ENCODE measurements around the gene ARL4C.

ARL4C gene

GRCh38 chr2:234488486-234488885, 8.4 kb downstream of the ARL4C start:
- Histone ChIP-seq H3K4me1 (ENCODE audit: control insufficient read depth, insufficient read depth, low read length) (peaks cover 14% of the 10 kb centered on the region), H3K4me3 (ENCODE audit: low read depth, low read length) (no peak overlapping the region), H3K9ac (ENCODE audit: low read depth, low read length) (no peak overlapping the region), H3K9me3 (ENCODE audit: control insufficient read depth, insufficient read depth, low read length) (no peaks in the 10 kb centered on the region), H3K36me3 (ENCODE audit: control insufficient read depth, insufficient read depth, low read length) (no peaks in the 10 kb centered on the region), H3K27me3 (ENCODE audit: control insufficient read depth, insufficient read depth, low read length) (no peaks in the 10 kb centered on the region), H3K27ac (ENCODE audit: low read depth, low read length) (no peak overlapping the region)

GRCh38 chr2:234487356-234487755, 9.5 kb downstream of the ARL4C start:
- Histone ChIP-seq H3K36me3 (ENCODE audit: control insufficient read depth, insufficient read depth, low read length) (no peaks in the 10 kb centered on the region), H3K9ac (ENCODE audit: low read depth, low read length) (no peak overlapping the region), H3K27me3 (ENCODE audit: control insufficient read depth, insufficient read depth, low read length) (no peaks in the 10 kb centered on the region), H3K4me3 (ENCODE audit: low read depth, low read length) (no peak overlapping the region), H3K4me1 (ENCODE audit: control insufficient read depth, insufficient read depth, low read length) (0 out of 2 replicates have a peak, but pooled peaks cover 3% of the 10 kb centered on the region), H3K9me3 (ENCODE audit: control insufficient read depth, insufficient read depth, low read length) (no peaks in the 10 kb centered on the region), H3K27ac (ENCODE audit: low read depth, low read length) (no peak overlapping the region)

- Histone ChIP-seq H3K4me1 (ENCODE audit: control insufficient read depth, insufficient read depth, low read length) (no peaks in the 10 kb centered on the region), H3K27me3 (ENCODE audit: control insufficient read depth, insufficient read depth, low read length) (no peaks in the 10 kb centered on the region), H3K36me3 (ENCODE audit: control insufficient read depth, insufficient read depth, low read length) (no peaks in the 10 kb centered on the region), H3K9me3 (ENCODE audit: control insufficient read depth, insufficient read depth, low read length) (no peaks in the 10 kb centered on the region), H3K27ac (ENCODE audit: low read depth, low read length) (no peak overlapping the region), H3K4me3 (ENCODE audit: low read depth, low read length) (no peak overlapping the region), H3K9ac (ENCODE audit: low read depth, low read length) (no peak overlapping the region)
Measured at GRCh38 chr2:234483568-234484251, 13.2 kb downstream of the ARL4C start.

- H3K9me3 ChIP-seq (ENCODE audit: control insufficient read depth, insufficient read depth, low read length), result no peaks in the 10 kb centered on the region
- no peak overlapping the region for H3K27ac ChIP-seq (ENCODE audit: low read depth, low read length)
- H3K4me1 ChIP-seq (ENCODE audit: control insufficient read depth, insufficient read depth, low read length), result no peaks in the 10 kb centered on the region
- H3K9ac ChIP-seq (ENCODE audit: low read depth, low read length), result no peak overlapping the region
- H3K27me3 ChIP-seq (ENCODE audit: control insufficient read depth, insufficient read depth, low read length), result no peaks in the 10 kb centered on the region
- H3K36me3 ChIP-seq (ENCODE audit: control insufficient read depth, insufficient read depth, low read length), result no peaks in the 10 kb centered on the region
- no peak overlapping the region for H3K4me3 ChIP-seq (ENCODE audit: low read depth, low read length)
Measured at GRCh38 chr2:234481301-234481700, 15.6 kb downstream of the ARL4C start.

GRCh38 chr2:234480337-234480736, 16.5 kb downstream of the ARL4C start:
- no peaks in the 10 kb centered on the region for H3K9me3 ChIP-seq (ENCODE audit: control insufficient read depth, insufficient read depth, low read length)
- no peak overlapping the region for H3K4me3 ChIP-seq (ENCODE audit: low read depth, low read length)
- H3K36me3 ChIP-seq (ENCODE audit: control insufficient read depth, insufficient read depth, low read length), result no peaks in the 10 kb centered on the region
- no peak overlapping the region for H3K27ac ChIP-seq (ENCODE audit: low read depth, low read length)
- no peaks in the 10 kb centered on the region for H3K4me1 ChIP-seq (ENCODE audit: control insufficient read depth, insufficient read depth, low read length)
- no peak overlapping the region for H3K9ac ChIP-seq (ENCODE audit: low read depth, low read length)
- no peaks in the 10 kb centered on the region for H3K27me3 ChIP-seq (ENCODE audit: control insufficient read depth, insufficient read depth, low read length)

- no peaks in the 10 kb centered on the region for H3K27me3 ChIP-seq (ENCODE audit: control insufficient read depth, insufficient read depth, low read length)
- H3K36me3 ChIP-seq (ENCODE audit: control insufficient read depth, insufficient read depth, low read length), result no peaks in the 10 kb centered on the region
- H3K4me3 ChIP-seq (ENCODE audit: low read depth, low read length), result no peak overlapping the region
- no peaks in the 10 kb centered on the region for H3K9me3 ChIP-seq (ENCODE audit: control insufficient read depth, insufficient read depth, low read length)
- no peak overlapping the region for H3K27ac ChIP-seq (ENCODE audit: low read depth, low read length)
- H3K4me1 ChIP-seq (ENCODE audit: control insufficient read depth, insufficient read depth, low read length), result no peaks in the 10 kb centered on the region
- no peak overlapping the region for H3K9ac ChIP-seq (ENCODE audit: low read depth, low read length)
Measured at GRCh38 chr2:234479465-234479864, 17.4 kb downstream of the ARL4C start.

- Histone ChIP-seq H3K27me3 (ENCODE audit: control insufficient read depth, insufficient read depth, low read length) (no peaks in the 10 kb centered on the region), H3K27ac (ENCODE audit: low read depth, low read length) (no peak overlapping the region), H3K4me1 (ENCODE audit: control insufficient read depth, insufficient read depth, low read length) (no peaks in the 10 kb centered on the region), H3K9me3 (ENCODE audit: control insufficient read depth, insufficient read depth, low read length) (no peaks in the 10 kb centered on the region), H3K4me3 (ENCODE audit: low read depth, low read length) (no peak overlapping the region), H3K9ac (ENCODE audit: low read depth, low read length) (no peak overlapping the region), H3K36me3 (ENCODE audit: control insufficient read depth, insufficient read depth, low read length) (no peaks in the 10 kb centered on the region)
Measured at GRCh38 chr2:234478121-234478858, 18.6 kb downstream of the ARL4C start.

GRCh38 chr2:234476766-234477165, 20.1 kb downstream of the ARL4C start:
- no peak overlapping the region for H3K9ac ChIP-seq (ENCODE audit: low read depth, low read length)
- H3K9me3 ChIP-seq (ENCODE audit: control insufficient read depth, insufficient read depth, low read length), result no peaks in the 10 kb centered on the region
- no peak overlapping the region for H3K4me3 ChIP-seq (ENCODE audit: low read depth, low read length)
- no peaks in the 10 kb centered on the region for H3K4me1 ChIP-seq (ENCODE audit: control insufficient read depth, insufficient read depth, low read length)
- H3K27me3 ChIP-seq (ENCODE audit: control insufficient read depth, insufficient read depth, low read length), result no peaks in the 10 kb centered on the region
- no peak overlapping the region for H3K27ac ChIP-seq (ENCODE audit: low read depth, low read length)
- no peaks in the 10 kb centered on the region for H3K36me3 ChIP-seq (ENCODE audit: control insufficient read depth, insufficient read depth, low read length)

- Histone ChIP-seq H3K27me3 (ENCODE audit: control insufficient read depth, insufficient read depth, low read length) (no peaks in the 10 kb centered on the region), H3K9me3 (ENCODE audit: control insufficient read depth, insufficient read depth, low read length) (no peaks in the 10 kb centered on the region), H3K4me3 (ENCODE audit: low read depth, low read length) (no peak overlapping the region), H3K4me1 (ENCODE audit: control insufficient read depth, insufficient read depth, low read length) (no peaks in the 10 kb centered on the region), H3K36me3 (ENCODE audit: control insufficient read depth, insufficient read depth, low read length) (no peaks in the 10 kb centered on the region), H3K9ac (ENCODE audit: low read depth, low read length) (no peak overlapping the region), H3K27ac (ENCODE audit: low read depth, low read length) (no peak overlapping the region)
Measured at GRCh38 chr2:234474654-234475053, 22.2 kb downstream of the ARL4C start.

GRCh38 chr2:234472155-234472554, 24.7 kb downstream of the ARL4C start:
- Histone ChIP-seq H3K9me3 (ENCODE audit: control insufficient read depth, insufficient read depth, low read length) (no peaks in the 10 kb centered on the region), H3K27ac (ENCODE audit: low read depth, low read length) (no peak overlapping the region)

GRCh38 chr2:234469972-234470371, 26.9 kb downstream of the ARL4C start:
- Histone ChIP-seq H3K4me1 (ENCODE audit: control insufficient read depth, insufficient read depth, low read length) (no peaks in the 10 kb centered on the region), H3K36me3 (ENCODE audit: control insufficient read depth, insufficient read depth, low read length) (no peaks in the 10 kb centered on the region), H3K4me3 (ENCODE audit: low read depth, low read length) (no peak overlapping the region), H3K27me3 (ENCODE audit: control insufficient read depth, insufficient read depth, low read length) (no peaks in the 10 kb centered on the region), H3K9me3 (ENCODE audit: control insufficient read depth, insufficient read depth, low read length) (no peaks in the 10 kb centered on the region), H3K9ac (ENCODE audit: low read depth, low read length) (no peak overlapping the region), H3K27ac (ENCODE audit: low read depth, low read length) (no peak overlapping the region)

More at GRCh38 chr2:234472155-234472554, 24.7 kb downstream of the ARL4C start:
- no peaks in the 10 kb centered on the region for H3K36me3 ChIP-seq (ENCODE audit: control insufficient read depth, insufficient read depth, low read length)
- H3K4me1 ChIP-seq (ENCODE audit: control insufficient read depth, insufficient read depth, low read length), result no peaks in the 10 kb centered on the region
- no peaks in the 10 kb centered on the region for H3K27me3 ChIP-seq (ENCODE audit: control insufficient read depth, insufficient read depth, low read length)
- no peak overlapping the region for H3K9ac ChIP-seq (ENCODE audit: low read depth, low read length)
- H3K4me3 ChIP-seq (ENCODE audit: low read depth, low read length), result no peak overlapping the region
